MM.1S (cell line): ENCODE results near the gene GSE1.

ENCODE experiments used
- EZH2 ChIP-seq: fragments of 300-600 bp; sonication (generic); optimal IDR thresholded peaks from 2 replicates; pipeline ENCODE3; 2017; ENCODE audit warnings: low read depth, mild to moderate bottlenecking, antibody characterized with exemption, low read length, mixed read lengths
- EZH2phosphoT487 ChIP-seq: fragments of 300-600 bp; sonication (generic); IDR thresholded peaks from 2 replicates; pipeline ENCODE4 v1.6.1; 2018; ENCODE audit warnings: antibody characterized with exemption, low read length
- TF ChIP-seq, protein P1 (sequence below): fragments of 300-600 bp; sonication (generic); IDR thresholded peaks from 2 replicates; pipeline ENCODE4 v1.5.1; 2016; ENCODE audit warnings: antibody characterized with exemption, low read length, mixed read lengths

DNA sequence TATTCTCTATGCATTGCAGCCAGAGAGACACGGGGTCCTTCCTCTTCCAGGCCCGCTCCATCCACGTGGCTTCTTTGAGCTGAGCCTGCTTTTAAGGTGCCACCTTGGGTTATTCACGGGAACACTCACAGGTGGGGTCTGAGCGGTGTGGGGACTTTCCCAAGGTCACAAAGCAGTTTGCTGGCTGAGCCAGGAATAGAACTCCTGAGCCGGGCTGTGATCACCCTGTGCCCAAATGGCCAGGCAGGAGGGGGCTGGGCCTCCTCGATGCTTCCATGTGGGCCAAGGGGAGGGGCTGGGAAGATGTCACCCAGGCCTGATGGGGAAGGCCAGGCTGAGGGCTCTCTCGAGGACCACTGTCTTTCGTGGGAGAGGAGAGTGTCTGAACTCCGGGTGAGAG, 13.0 kb upstream of the GSE1 start:
- TF ChIP-seq EZH2, result no peak
- TF ChIP-seq, protein P1, sequence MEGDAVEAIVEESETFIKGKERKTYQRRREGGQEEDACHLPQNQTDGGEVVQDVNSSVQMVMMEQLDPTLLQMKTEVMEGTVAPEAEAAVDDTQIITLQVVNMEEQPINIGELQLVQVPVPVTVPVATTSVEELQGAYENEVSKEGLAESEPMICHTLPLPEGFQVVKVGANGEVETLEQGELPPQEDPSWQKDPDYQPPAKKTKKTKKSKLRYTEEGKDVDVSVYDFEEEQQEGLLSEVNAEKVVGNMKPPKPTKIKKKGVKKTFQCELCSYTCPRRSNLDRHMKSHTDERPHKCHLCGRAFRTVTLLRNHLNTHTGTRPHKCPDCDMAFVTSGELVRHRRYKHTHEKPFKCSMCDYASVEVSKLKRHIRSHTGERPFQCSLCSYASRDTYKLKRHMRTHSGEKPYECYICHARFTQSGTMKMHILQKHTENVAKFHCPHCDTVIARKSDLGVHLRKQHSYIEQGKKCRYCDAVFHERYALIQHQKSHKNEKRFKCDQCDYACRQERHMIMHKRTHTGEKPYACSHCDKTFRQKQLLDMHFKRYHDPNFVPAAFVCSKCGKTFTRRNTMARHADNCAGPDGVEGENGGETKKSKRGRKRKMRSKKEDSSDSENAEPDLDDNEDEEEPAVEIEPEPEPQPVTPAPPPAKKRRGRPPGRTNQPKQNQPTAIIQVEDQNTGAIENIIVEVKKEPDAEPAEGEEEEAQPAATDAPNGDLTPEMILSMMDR, result no peak
- TF ChIP-seq EZH2phosphoT487, result no peak
